GM12873 (cell line): ENCODE results near the gene CRYBA2.
A peak's percentile ranks its signal among the peaks of the same experiment; 100 is the strongest.

Source experiments
- CTCF ChIP-seq: IDR thresholded peaks from 2 replicates; pipeline ENCODE4 v1.5.1; 2012; ENCODE audit warnings: low read depth, mild to moderate bottlenecking, moderate library complexity, low read length, control low read depth; ENCODE audit not compliant: insufficient read depth; ENCODE audit errors: missing control alignments

CRYBA2 gene

GRCh38 chr2:219034823-219035222 is 41.6 kb upstream of the CRYBA2 start:
- no peak for TF ChIP-seq CTCF

GRCh38 chr2:219032051-219032745 is 39.0 kb upstream of the CRYBA2 start:
- TF ChIP-seq CTCF, result no peak

- TF ChIP-seq CTCF, result no peak
Observed at GRCh38 chr2:219031005-219031738, 38.0 kb upstream of the CRYBA2 start.

- TF ChIP-seq CTCF, result no peak
Observed at GRCh38 chr2:219030177-219030940, 37.1 kb upstream of the CRYBA2 start.

- TF ChIP-seq CTCF, result peak; percentile 97
Observed at GRCh38 chr2:219029829-219030165, 36.6 kb upstream of the CRYBA2 start.

- no peak for TF ChIP-seq CTCF
Observed at GRCh38 chr2:219028996-219029828, 36.0 kb upstream of the CRYBA2 start.
